Stimulated activated CD8-positive, alpha-beta memory T cell treated with anti-CD3 and anti-CD28 coated beads, Interleukin-2, amount 100 ng/mL, for 48 hours (primary cell): Measurements from ENCODE around the gene KRT4.
"Not testable (repeated sequence)": the region's sequence is repeated elsewhere in the genome, so short reads cannot be mapped to it uniquely, and the experiment has no call there.

Experiments
- DNase-seq, 2 donors: peaks; one replicate each; pipeline ENCODE4 v3.0.0-alpha.2; 2020; ENCODE audit warnings: low read depth in 2 of 2

The KRT4 gene

DNA sequence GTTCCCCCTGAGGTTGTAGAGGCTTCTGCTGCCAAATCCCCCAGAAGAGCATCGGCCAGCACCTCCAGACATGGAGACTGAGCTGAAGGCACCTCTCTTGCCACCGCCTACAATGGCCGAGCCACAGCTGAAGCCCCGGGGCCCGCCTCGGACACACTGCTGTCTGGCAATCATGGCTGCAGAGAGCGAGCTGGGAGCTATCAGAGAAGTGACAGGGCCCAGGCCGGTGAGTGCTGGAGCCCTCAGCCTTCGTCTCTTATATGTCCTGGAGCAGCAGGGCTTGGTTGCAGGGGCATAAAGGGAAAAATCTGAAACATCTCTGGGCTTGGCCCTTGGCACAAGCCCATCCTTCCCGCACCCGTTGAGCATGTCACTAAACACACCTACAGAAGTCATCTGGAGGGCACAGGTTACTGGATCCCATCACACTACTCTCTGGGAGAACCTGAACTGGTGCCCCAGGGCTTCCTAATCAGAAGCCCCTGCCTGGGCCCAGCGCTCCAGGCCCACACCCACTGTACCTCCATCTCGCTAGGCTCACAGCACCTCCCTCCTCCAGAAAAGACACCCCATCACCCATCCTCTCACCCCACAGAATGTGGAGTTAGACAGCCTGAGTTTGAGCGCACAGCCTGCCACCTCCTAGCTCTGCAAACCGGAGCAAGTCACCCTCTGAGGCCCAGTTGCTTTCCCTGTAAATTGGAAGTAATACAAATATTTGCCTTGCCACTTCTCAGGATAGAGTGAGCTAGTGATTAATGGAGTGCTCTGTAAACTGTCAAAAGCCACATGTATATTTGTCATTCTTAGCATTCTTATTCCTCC lies at the start of gene KRT4:
KRT4 (minus strand) TSS at position 232 of the 825 bp plus-strand sequence; CDS start at position 174, 58 bp downstream.
- no peak for DNase-seq

DNA sequence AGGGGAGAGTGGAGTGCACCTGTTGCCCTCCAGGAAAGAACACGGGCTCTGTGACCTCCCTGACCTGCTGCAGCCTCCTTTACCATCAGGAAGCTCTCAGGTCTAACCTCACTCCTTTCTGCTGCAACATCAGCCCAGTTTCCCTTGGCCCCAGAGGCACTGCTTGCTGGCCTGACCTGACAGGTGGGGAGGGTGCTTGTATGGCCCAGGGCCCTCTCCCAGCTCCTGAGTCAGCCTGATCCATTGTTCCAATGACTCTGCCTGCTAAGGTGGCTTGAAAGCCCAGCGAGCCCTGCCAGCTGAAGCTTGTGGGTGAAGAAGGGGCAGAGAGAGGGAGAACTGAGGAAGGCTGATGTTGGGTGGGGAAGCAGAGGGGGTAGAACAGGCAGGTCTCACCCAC lies 48.1 kb upstream of the KRT4 start:
- DNase-seq, result no peak

DNA sequence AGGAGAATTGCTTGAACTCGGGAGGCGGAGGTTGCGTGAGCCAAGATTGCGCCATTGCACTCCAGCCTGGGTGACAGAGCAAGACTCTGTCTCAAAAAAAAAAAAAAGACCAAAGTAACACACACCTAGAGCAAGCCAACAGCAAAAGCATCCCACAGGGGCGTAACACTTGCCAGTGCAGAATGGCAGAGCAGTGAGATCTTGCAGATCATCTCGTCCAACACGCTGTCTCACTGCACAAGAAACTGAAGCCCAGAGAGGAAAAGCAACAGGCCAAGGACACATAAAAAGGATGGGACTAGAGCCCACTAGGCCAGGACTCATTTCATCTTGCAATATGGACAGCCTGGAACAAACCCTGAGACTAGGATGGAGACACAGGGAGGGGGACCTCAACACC lies 47.6 kb upstream of the KRT4 start:
- no peak for DNase-seq

DNA sequence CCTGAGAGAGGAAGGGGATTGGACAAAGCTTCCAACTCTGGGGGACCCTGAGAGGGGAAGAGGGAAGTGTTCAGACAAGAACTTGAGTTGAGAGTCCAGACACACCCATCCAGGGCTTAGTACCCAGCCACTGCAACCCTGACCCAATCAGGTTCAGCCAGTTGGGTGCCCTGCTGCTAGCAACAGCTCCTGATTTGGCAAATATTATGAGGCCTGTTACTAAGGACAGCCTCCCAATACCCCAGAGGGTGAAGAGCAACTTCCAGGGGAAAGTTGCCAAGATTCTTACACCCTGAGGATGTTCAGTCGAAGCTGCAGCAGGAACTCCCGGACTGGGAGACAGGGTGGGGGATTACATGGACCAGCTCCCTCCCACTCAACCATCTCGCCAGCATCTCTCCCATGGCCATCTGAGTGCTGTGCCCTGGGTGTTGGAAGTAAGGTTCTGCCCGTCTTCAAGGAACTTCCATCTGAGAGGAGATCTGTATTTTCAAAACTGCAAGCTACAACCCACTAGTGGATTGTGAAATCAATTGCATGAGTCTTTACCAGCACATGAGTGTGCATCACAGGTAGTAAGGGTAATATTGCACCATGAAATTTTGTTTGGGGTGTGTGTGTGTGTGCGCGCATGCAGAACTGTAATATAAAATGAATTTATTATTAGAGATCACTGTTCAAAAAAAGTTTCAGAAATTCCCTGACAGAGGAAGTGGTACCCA lies 46.3 kb upstream of the KRT4 start:
- DNase-seq, result no peak

DNA sequence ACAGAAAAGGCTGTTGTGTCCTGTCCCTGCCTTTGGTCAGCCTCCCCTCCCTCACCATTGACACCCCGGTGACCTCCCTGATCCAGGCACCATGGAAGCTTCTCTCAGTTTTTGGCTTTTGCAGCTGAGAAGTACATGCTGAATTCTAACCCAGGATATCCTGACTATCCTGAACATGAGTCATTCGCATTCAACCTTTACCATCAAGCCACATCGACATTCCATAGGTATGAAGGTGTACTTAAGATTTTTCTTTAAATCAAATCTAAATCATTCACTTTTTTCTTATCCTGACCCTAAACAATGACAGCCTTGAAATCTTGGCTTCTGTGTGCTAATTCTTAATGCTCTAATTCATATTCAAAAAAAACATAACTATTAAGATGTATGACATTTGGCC lies 43.6 kb upstream of the KRT4 start:
- DNase-seq, result no peak

DNA sequence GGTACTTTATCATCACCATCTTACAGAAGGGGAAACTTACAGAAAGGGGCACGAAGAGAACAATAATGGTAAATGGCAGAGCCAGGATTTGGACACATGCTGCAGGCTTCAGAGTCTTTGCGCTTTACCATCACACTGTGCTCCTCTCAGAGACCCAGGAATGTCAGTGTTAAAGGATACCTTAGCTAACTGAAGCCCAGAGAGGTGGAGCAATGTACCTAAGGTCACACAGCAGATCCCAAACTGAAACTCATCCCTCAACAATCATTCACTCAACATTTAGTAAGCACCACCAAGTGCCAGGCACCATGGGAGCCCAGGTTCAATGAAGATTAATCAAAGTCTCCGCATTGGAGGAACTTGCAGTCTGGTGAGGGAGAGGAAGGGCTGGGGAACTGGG lies 42.9 kb upstream of the KRT4 start:
- DNase-seq, result no peak

DNA sequence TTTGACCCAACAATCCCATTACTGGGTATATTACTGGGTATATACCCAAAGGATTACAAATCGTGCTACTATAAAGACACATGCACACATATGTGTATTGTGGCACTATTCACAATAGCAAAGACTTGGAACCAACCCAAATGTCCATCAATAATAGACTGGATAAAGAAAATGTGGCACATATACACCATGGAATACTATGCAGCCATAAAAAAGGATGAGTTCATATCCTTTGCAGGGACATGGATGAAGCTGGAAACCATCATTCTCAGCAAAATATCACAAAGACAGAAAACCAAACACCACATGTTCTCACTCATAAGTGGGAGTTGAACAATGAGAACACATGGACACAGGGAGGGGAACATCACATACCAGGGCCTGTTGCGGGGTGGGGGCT lies 42.2 kb upstream of the KRT4 start:
- DNase-seq, result not testable (repeated sequence)

DNA sequence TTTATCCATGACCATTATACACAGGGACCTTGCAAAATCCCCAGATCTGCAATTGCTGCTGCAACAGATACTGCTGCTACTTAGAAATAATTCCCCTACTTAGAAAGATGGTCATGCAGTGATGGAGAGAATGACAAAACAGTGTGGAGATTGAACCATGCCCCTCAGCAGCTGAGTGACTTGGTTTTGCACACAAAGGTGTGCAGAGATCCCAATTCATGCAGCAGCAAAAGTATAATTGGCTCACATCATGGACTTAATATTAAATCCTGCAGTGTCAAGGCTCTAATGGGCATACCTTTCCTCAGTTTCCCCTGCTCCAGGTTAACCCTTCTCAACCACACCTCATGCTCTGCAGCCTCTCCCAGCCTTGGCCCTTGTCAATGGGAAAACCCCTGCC lies 37.9 kb upstream of the KRT4 start:
- DNase-seq, result no peak

DNA sequence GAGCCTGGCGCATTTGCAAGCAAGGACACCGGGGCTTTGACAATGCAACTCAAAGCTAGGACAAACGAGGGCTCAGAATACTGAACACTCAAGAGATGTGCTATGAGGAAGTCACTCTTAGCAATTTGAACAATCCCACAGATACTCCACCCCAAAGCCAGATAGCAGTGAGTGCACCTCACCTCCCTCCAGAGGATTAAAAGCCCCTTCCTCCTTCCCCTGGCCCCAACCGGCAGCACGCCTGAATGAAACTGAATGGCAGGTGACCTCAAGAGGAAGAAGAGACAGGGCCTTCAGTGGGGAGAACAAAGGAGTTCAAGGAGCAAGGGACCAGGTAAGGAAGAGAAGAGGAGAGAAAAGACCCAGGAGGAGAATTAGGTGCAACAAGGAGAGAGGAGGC lies 36.8 kb upstream of the KRT4 start:
- DNase-seq, result no peak

DNA sequence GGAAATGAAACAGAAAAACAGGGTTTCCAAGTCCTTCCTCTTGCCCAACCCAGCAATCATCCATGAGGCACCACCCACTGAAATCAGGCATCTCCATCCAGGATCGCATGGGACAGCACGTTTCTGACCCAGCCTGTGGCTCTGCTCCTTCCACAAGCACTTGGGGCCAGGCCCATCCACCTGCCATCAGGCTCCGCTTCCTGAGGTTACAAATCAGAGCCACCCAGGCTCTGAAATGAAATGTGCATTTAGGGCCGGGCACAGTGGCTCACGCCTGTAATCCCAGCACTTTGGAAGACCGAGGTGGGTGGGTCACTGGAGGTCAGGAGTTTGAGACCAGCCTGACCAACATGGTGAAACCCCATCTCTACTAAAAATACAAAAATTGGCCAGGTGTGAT lies 35.6 kb upstream of the KRT4 start:
- DNase-seq, result no peak

DNA sequence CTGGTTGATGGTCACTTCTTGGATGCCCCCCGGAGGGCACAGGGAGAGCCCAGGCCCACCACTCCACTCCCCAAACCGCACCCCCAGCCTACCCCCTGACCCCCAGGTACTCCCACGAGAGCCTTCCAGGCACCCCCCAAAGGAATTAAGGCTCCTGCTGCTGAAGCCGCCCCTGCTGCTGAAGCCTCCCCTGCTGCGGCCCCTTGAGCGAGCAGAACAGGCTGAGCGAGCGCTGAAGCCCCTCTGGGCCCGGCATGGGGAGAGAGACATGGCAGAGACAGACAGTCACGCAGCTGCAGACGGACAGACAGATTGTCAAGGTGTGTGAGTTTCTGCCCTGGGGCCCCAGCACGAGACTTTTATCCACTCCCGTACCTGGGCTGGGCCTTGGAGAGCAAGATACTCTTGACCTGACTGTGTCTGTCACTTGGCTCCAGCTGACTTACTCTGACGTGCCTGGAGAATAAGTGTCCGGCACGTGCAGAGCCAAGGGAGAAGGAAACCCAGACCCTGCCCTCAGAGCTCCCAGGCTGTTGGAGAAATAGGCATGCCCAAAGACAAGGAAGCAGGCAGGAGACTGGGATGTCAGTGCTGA lies 34.8 kb upstream of the KRT4 start, which contains the start of gene KRT78:
KRT78 (minus strand) TSS at position 334 of the 595 bp plus-strand sequence; CDS start at position 270, 64 bp downstream.
- DNase-seq, result no peak

DNA sequence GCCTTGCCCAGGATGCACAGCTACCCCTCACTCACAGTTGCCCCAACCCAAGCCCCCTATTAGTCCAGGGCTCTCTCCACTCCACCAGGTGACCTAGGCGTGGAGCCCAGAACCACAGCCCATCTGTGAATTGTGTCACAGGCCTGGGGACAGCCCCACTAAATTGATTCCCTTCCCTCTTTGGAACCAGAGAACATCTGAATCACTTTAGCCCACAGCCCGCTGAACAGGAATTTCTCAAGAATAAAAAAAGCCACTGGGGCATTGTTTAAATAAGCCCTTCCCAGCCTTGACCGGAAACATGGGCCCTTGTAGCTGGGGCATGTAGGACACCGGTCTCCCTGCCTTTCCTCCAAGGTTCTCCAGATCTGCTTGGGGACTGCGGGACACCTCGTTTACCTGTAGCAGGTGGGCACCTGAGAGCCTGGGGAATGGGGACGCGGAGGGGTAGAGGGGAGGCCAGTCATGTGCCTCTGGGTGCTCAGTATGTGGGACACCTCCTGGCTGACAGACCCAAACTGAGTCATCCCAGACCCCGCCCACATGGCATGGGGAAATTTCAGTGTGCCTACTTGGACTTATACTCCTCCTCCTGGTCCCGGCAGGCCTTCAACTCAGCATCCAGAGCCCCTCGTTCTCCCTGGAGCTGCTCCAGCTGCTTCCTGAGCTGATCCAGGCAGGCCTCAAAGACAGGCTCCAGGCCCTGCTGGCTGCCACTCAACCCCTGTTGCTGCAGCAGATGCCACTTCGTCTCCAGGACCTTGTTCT lies 33.6 kb upstream of the KRT4 start:
- no peak for DNase-seq

DNA sequence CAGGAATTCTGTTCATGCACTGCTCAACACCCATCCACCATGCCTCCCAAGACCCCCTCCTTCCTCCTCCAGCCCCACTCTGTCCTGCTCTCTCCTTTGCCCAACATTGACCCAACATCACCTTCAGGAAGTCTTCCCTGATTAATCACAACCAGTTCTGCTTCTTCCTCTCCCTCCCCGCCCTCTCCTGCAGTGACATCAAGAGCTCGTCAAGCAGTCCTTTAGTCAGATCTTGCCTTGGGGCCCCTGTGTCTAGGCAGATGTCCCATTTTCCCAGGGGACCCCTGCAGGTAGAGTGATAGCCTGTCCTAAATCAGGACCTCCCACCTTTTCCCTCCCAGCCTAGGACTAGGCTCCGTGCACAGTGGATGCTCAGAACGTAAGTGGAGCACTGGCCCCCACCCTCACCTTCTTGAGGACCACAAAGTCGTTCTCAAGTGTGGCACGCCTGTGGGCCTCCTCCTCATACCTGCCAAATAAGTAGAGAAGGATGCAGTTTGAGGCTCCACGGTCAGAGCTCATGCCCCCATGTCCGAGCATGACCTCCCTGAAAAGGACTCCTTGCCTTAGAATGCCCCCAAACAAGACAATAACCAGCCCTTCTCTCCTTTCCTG lies 32.5 kb upstream of the KRT4 start:
- no peak for DNase-seq

DNA sequence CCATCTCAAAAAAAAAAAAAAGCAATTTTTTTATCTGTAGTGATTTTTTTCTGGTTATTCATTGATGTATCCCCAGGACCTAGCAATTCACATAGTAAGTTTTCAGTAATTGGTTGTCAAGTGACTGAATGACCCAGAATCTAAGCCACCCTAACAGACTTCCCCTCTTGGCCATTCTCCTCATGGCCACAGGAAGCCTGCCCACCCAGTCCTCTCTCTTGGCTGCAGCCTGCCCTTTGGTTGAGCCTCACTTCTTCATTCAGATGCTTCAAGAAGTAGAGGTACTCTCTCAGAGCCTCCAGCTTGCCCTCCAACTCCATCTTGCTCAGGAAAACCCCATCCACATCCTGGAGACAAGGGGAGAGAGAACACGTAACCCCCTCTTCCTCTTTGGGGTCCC lies 32.0 kb upstream of the KRT4 start:
- DNase-seq, result no peak

DNA sequence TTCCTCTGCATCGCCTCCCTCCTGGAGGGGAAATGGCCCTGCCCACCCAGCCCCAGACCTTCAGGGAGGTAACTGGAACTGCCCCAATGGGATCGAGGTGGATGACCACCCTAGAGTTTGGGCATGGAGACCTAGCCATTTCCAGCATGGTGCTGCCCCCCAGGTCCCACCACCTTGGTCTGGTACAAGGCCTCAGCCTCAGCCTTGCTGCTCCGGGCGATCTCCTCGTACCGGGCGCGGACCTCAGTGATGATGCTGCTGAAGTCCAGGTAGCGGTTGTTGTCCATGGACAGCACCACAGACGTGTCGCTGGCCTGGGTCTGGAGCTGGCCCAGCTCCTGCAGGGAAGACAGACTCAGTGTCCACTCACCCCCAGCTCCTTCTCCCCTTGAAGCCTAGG lies 30.5 kb upstream of the KRT4 start:
- DNase-seq, result no peak

DNA sequence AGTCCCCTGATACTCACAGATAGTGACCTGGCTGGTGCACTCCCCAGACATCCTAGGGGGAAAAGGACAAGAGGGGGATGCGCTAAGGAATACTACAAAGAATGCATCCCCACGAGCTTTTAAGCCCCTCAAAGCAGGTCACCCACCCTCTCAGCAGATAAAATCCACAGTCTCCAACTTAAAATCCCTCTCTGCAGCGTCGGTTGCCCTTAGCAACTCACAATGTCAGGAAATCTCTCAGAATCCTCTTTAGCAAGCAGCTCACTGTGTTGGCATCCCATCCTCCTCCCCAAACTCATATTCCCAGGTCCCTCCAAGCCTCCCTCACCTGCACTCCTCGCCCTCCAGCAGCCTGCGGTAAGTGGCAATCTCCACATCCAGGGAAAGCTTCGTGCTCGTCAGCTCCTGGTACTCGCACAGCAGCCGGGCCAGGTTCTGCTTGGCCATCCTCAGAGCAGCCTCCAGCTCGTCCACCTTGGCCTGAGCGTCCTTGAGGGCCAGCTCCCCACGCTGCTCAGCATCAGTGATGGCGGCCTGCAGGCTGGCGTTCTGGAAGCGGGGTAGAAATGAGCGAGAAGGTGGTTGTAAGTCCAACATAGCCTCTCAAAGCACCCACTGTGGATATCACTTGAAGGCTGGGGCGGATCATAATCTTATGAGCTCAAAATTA lies 25.7 kb upstream of the KRT4 start:
- no peak for DNase-seq

DNA sequence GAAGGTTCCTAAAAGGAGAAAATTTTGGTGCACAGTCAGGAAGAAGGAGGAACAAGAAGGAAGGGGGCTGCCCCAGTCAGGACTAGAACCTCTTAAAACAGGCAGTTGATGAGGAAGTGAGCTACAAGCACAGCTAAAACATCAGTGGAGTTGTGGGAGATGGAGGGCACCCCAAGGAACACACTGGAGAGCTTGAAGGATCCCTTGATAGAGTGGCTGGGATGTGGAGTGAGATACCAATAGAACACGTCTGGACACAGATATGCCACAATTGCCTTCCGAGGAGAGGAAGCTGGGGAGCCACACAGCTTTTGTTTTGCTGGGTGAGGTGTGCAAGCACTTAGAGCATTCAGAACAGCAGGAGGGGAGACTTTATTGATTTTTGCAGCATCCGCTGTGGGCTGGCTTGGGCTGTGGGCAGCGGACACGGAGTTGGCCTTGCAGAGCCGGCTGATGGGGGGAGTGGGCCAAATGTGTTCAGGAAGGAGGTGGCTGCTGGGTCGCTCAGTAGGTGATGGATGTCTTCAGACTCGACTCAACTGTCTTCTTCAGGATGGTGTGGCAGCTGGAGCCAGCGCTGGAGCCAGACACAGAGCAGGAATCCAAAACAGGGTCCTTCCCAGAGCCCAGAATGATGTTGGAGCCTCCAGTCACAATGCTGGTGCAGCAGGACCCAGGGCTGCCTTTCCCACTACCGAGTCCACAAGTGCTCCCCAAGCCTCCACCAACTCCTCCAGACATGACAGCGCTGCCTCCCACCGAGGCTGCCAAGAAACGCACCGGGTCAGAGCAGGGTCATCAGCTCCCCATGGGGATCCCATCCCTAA lies 24.9 kb upstream of the KRT4 start:
- no peak for DNase-seq

DNA sequence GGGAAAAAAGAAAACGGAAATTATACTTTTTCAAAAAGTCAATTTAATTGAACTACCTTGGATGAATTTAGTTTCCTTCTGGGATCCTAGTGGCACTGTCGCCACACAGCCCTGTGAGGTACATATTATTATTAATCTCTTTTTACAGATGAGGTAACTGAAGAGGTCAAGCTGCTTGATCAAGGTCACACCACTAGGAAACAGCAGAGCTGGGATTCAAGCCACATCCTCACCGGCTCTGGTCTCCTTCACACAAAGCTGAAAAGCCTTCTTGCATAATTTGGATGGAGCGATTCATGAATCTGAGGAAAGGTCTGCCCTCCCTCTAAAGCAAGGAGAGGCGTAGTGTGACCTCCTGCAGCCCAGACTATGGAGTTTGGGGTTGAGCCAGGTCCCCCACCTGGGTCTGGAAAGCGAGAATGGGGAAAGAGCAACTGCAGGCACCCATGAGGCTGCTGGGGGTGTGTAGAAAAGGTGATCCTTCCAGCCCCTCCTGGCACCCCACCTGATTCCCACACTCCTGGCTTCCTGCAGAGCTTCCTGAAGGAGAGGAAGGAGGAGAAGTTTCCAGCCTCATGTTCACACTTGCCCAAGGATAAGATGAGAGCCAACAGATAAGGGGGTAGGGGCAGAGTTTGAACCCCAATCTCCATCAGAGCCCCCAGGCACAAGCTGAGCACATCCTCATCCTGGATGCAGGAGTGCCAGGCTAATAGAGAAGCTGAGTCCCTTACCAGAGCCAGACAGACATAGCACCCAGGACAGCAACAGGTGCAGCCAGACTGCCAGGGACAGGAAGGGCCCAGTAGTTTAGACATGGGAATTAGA lies 24.1 kb upstream of the KRT4 start:
- DNase-seq, result no peak

DNA sequence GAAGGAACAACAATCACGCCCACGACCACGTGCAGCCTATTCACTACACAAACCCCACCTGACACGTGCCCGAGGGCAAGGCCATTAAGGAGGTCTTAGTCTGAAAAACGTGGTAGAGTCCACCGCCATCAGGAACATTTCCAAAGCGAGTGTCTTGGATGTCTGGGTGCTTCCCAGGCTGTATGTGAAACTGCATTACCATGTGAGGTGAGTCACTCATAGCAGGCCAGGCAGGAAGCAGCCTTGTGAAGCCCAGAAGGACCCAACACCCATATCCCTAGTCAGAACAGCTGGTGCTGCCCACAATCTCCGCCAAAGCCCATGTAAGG lies 23.5 kb upstream of the KRT4 start:
- no peak for DNase-seq
